NCI-H2227 (cell line): ENCODE measurements around the gene FAM114A2.

ENCODE experiments used
- DNase-seq: peaks from one replicate; lab custom pipeline; 2025; ENCODE audit not compliant: unreplicated experiment; lab: John Stamatoyannopoulos, UW

The FAM114A2 gene

DNA sequence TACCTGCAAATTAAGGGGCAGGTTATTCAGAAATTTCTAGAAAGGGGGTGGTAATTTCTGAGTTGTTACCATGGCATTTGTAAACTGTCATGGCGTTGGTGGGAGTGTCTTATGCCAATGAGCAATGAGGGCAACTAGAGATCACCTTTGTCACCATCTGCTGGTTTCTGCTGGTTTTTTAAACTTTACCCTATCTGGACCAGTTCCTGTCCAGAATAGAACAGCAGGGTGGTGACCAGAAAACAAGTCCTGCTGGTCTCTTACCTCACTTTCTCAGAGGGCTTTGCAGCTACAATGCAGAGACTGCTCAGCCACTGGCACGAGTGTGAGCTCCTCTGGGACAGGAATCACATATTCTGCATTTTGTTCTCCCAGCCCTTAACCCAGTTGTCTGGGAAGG lies 51.4 kb downstream of the FAM114A2 start:
- DNase-seq: no peak

DNA sequence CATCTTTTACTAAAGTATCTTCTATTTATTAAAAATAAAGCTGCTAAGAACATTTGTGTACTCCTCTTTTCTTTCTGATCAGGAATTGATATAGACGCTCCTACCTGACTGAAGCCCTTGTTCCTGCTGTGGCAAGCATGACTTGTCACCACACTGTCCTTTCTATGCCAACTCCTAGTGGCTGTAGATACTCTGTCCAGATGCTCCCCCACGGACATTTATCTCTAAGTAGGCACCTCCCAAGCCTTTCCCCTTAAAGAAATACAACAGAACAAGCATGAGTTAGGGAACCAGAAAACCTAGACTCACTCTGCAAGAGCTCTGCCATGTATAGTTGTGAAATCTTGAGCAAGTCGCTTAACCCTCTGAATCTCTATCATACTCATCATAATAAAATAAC lies 53.2 kb downstream of the FAM114A2 start:
- no peak for DNase-seq

DNA sequence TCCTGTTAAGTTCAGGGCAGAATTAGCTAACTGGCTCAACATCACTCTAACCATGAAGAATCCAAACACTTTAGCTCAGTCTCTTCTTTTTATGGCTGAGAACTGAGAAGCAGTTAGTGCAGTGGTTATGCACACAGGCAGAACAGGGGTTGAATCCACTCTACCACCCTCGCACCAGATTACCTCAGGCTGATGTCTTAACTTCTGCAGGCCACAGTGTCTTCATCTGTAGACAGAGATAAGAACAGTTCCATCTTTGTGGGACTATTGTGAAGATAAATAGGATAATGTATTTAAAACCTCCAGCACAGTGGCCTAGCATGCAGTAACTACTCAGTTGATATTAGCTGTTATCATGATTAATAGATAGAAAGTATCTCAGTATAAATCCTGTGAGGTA lies 54.8 kb downstream of the FAM114A2 start:
- DNase-seq: no peak

DNA sequence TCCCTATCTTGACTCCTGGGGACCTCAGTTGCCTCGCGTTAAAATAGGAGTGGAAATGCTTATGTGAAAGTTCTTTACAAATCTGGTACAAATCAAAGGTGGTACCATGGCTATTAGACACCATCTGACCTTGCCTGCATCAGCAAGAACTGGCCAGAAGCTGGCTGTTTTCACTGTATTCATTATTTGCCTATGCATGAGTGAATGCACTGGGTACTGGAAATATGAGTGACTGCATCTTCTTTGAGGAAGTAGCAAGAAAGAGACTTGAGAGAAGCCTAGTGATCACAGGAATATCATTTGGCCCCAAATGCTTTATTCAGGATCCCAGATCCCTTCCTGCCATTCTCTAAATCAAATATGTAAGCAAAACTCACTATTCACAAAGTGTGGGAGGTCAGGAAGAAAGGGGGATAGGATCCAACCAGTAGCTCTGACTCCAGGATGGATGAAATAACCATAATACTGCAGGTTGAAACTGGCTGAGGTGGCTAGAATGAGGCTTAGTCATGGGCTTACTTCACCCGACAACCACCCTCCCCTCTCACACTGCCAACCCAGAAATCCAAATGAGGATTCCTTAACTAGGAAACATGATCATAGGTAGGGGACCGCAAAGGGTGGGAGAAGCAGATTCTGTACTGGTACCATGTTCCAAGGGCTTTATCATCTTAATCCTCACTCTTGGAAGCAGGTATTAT lies 56.7 kb downstream of the FAM114A2 start:
- DNase-seq: no peak

DNA sequence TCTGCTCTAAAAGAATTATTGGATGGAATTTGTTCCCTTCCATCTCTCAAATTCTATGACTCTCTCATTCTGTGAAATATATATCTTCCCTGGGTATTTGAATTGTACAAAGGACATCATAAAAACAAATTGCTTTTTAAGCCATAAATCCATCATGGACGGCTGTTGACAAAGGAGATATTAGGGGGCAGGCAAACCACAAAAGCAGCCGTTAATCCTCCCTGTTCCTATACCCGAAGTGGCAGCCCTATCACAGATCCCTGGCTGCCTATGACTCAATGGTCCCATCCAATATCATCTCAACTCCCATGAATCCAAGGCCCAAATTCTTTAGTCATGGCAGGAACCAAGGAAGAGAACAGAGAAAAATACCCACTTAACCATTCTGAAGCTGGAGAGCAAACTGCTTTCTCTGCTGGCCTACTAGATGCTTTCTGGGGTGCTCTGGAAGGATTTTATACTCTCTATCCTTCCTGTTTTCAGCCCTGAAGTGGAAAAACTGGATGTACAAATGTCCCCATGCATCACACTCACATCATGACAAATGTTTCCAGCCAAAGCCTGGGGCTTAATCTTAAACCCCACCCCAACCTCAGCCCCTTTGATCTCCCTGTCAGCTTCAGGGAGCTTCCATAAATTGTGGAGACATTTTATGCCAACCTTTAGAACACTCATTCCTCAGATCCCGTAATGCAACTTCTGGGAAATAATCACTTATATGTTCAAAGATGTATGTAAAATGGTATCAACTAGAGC lies 59.5 kb downstream of the FAM114A2 start:
- no peak for DNase-seq

DNA sequence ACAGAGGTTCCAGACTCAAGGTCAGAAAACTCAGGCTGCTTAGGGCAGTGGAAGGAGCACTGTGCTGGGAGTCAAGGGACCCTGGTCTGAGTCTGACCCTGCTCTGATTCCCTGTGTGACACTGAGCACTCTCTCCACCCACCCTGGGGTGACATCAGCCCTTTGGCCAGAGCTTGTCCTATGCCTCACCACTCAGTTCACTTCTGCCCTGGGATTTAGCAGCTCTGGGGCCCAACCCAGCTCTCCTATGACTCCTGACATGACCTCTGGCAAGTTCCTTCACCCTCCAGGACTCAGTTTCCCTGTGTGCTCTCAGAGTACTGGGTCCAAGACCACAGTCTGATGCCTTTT lies 63.9 kb downstream of the FAM114A2 start:
- no peak for DNase-seq

DNA sequence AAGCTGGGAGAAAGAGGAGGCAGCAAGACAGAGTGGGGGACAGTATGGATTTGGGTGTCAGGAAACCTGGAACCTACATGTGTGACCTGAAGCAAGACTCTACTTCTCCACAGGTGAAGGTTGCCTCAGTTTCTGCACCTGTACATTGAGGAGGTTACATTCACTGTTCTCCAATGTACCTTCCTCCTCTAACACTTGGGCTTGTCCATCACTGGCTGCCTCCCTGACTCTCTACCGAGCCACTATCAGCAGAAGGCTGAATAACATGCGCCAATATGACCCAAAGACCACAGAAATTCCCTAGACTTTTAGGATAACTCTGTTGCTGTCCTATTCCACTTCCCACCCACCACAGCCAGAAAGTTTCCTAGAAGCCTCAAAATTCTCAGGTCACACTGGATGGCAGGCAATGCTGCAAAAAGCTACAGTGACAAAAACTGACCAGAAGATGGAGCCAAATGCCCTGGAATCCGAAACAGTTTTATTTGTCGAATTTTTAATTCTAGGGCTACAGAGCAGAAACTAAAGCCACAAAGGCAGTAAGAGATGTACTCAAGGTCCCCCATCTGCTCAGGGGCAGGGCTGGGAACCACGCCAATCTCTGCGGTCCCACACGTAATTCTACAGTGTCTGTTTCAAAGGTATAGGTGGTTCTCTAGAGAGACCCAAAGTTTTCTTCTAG lies 64.4 kb downstream of the FAM114A2 start:
- peak; percentile 39 for DNase-seq

DNA sequence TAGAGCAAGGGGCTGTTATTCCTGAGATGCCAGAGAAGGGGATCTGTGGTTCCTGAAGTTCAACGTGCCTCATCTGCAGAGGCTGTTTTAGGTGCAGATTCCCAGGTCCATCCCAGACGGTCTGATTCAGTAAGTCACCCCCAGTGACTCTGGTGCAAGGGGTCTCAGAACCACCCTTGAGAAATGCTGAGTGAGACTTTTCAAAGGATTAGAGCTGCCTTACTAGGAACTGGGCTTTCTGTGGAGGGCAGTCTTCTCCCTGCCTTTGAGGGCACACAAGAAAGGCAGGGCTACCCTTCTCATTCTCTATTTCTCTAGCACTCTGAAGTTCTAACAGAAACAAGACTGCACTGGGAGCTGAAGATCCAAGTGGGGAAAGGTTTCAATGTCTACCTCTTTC lies 66.5 kb downstream of the FAM114A2 start:
- no peak for DNase-seq

DNA sequence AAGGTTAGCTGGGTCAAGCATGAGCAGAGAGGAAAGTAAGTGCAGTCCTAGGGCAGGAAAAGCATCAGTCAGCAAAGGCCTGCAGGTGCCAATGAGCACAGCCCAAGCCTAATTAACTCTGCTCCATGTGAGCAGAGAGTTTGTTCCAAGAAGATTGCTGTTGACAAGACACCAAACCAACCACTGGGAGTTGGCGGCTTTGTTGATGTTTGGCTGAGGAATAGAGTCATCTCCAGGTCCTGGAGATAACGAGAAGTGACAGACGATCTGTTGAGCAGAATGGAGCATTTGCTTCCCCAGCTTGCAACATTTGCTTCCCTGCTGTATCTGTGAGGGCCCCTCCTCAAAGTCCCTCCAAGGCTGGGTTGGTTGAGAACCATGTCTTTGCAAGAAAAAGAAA lies 68.2 kb downstream of the FAM114A2 start:
- no peak for DNase-seq

DNA sequence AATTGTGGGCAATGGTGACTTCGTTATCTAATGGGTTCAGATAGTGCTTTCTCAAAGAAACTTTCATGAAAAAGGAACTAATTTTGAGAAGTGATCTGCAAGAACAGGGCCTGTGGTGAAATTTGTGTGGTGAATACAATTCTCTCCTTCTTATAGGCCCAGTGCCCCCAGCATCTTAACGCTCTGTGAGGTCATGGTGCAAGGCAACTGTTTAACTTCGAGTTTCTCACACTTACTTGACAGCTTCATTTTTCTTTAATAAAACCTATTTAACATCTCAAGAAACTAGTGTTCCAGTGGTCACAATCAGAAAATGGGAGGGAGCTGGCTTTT lies 69.2 kb downstream of the FAM114A2 start:
- DNase-seq: no peak

DNA sequence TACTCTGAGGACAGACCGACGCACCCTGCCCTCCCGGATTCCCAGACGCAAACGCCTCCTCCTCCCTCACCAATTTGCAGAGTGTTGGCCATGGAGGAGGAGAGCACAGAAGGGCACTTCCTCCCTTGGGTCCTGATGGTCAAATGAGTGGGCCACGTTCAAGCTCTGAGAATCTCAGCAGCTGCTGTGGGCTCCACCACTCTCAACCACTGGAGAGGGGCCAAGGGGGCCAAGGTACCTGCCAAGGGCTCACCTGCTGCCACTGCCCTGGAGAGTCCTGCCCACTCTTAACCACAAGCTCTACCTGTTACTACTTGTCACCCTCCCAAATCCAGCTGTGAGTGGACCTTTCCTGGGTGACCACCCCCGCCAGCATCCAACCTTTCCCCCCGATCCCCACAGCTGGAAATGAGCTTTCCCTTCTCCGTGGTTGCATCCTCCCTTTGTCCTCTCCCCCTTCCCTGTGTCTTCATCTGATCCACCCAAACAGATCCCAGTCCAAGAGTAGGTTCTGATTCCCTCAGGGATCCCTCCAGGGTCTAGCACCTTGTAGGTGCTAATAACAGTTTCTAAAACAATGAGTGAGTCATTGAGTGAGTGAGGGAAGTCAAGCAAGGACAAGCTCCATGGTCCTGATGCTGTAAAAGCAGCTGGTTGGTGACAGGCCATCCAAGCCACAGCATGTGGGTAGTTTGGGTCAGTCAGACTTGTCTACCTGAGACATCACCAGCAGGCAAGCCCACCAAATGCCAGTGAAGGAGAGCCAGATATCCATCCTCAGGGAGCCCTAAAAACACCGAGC lies 69.7 kb downstream of the FAM114A2 start:
- no peak for DNase-seq

DNA sequence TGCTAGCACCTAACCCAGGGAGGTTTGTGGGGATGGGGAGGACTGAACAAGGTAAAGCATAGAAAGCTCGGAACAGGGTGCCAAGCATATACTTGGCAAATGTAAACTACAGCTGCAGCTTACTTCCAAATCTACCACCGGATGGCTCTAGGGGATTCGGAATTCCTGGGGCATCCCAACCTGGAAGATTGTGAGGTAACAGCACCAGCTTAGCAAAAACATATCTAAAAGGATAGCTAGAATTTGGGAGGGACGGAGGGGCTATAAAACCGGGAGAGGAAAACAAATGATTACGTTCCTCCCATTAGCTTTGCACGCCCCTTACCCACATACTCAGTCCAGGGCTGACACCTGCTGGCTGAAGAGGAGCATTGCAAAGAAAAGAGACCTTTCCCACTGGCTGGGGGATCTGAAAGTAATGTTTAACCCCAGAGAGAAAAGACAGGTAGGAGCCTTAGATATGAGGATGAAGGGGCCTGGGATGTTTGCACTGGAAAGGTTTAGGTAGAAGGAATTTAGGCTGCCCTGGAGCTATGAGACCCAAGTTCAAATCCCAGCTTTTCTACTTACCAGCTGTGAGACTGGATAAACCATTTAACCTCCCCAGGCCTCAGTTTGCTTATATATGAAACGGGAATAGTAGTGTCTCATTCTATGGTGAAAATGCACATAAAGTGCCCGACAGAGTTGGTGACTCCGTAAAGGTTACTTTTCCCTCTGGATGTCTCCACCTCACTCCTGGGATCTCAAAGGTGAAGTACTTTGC lies 73.6 kb downstream of the FAM114A2 start:
- DNase-seq: peak; percentile 82

DNA sequence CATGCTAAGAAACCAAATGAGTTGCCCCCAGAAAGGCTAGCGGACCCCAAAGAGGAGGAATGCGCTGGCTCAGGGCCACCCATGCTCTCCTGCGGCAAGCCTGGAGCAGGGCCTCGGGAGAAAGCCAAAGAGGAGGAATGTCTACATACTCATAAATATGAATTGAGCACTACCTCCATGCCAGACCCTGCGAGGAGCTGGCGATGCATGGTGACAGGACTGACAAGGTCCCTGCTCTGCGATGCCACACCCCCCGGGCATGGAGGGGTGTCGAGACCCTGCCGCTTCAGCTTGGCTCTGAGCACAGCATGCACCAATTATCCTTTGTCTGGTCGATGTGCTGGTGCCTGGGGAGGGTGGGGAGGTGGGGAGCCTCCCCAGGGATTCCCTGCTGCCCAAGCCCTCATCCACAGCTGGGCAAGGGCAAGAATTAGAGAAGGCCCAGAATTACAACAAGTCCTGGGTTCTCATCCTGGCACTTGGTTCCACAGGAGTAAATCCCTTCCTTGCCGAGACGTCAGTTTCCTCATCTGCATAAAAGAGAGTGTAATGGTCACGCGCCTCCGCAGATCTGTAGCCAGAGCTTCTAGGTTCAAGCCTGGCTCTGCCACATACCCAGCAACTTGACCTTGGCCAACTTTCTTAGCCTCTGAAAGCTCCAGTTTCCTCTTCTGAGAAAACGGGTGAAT lies 74.4 kb downstream of the FAM114A2 start:
- peak; percentile 14 for DNase-seq

DNA sequence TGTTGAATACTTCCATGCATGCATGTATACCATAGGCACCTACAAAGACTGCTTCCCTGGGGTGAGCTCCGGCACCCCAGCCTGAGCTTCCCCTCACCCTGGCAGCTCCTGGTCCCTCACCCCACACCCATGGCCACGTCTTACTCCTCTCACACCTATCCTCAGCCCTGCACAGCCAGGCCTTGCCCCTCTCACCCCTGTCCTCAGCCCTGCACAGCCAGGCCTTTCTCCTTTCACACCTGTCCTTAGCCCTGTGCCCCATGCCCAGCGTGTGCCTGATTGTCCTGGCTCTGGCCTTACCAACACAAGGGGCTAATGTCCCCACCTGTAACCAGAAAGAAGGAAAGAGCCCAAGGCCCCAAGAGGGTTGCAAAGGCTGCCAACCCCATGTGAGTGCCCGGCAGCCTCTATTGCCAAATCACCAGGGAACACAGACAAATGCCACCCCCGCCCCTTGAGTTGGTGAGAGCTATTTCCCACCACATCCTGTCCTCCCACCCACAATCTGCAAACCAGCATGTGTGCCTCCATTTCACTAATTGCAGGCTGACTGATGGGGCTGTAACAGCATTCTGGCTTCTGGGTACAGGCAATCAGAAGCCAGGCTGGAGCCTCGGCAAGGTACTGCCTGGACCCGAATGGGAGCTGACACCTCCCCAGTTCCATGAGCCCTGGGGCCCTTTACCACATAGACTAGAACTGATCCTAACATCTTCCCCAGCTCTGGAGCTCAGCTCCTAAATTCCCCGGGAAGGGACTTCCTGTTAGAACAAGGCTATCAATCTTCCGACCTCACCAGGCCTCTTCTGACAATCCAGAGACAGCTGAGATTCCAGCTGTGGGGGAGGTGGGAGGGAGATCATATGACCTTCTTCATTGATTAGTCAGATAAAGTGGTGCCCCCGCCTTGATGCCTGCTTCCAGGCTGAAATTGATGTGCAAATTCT lies 78.2 kb downstream of the FAM114A2 start:
- DNase-seq: no peak

DNA sequence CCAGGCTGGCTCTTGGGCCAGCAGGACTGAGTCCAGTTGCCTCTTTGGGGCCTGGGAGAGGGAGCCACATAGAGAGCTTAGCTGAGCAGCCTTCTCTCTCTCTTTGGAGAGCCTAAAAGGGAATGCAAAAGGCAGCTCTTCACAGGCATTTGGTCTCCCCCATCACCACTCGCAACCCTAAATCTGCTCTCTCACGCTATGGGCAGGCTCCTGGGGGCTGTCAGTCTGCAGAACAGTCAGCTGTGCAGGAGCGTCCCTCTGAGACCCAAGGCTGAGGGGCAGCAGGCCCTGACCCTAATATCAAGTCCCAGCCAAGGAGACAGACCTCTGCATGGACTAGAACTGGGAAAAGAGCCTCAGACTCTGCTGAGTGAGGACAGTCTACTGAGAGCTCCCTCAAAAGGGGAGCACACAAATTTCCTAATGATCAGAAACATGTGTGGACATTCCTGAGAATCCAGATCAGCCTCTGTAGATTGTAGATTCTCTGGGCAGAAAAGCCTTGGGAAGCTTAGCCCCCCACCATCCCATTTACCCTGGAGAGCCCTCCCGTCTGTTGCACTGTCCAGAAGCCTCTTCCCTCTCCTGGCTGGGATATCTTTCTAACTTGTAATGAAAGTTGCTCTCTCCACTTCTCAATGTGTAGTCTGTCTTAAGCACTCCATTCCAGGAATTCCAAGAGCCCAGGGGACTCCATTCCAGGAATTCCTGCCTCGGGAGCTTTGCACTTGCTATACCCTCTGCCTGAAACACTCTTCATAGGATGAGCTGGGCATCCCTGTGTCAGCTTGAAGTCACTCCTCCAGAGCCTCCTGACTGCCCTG lies 79.4 kb downstream of the FAM114A2 start:
- no peak for DNase-seq

DNA sequence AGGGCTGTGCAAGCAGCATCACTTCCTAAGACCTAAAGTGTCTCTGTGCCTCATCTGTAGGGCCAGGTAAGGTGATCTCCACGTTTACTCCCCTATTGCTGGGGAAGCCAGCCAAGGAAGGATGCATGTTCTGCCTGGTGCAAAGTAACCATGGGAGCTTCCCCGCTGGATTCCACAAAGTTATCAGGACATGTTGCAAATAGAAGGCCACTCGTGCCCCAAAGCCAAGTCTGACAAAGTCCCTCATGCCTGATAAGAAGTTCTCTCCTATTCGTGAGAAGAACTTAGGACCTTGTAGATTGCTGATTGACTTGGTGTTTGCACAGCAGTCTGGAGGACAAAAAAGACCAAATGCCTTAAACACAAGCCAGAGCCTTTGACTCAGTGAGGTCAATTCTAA lies 81.5 kb downstream of the FAM114A2 start:
- no peak for DNase-seq

DNA sequence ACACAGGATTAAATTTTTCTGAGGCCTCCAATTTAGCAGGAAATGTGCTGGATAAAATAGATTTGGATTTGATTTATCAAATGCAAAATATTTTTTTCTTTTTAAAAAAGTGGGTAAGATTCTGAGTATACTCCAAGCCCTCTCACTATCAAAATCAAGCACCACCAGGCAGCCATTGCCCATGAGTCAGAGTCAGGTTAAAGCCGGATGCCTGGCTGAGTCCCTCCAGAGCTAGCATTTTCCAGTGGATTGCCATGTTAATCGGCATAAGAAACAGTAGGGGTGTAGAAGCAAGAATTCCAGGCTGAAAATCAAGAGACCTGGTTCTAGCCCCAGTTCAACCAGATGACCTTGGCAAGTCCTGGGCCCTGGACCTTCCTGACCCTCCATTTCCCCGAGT lies 85.3 kb downstream of the FAM114A2 start:
- DNase-seq: no peak

DNA sequence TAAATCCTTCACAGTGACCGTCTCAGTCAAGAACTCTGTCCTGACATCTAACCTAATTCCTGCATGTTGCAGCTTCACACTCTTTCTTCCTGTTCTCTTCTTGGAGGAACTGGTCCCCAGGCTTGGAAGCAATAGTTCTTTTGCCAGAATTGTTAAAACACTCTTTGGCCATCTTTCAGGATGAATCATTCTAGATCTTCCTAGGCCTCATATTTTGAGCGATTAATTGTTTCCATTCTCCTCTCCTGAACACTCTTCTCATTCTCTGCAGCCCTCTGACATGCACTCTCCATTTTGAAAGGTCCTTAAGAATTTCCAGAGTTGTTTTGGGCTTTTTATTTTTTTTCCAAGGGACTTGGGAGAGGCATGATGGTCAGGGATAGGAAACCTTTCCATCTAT lies 85.8 kb downstream of the FAM114A2 start:
- DNase-seq: no peak
